ENCODE results near the gene DCDC2C. TPM values are rescaled to one million over a fixed set of nuclear protein-coding genes. Genes with fewer than 3 reads are reported as not detected.

The DCDC2C gene
- total RNA-seq, 4 donors from 2014 or later: not detected

- DNase-seq: no peak
- H3K4me3 ChIP-seq: no peak overlapping the region
- no peak for TF ChIP-seq CTCF (IDR thresholded peaks at IDR 0.05)
- no peaks in the 10 kb centered on the region for H3K36me3 ChIP-seq
- no peak overlapping the region for H3K27ac ChIP-seq
- H3K9me3 ChIP-seq: no peaks in the 10 kb centered on the region
- no peaks in the 10 kb centered on the region for H3K27me3 ChIP-seq
- no peaks in the 10 kb centered on the region for H3K4me1 ChIP-seq
These were observed 167.6 kb downstream of the DCDC2C start for GRCh38 chr2:3871002-3871401.

GRCh38 chr2:3872451-3872850 is 169.1 kb downstream of the DCDC2C start:
- no peak overlapping the region for H3K4me3 ChIP-seq
- H3K4me1 ChIP-seq: no peaks in the 10 kb centered on the region
- H3K27me3 ChIP-seq: no peaks in the 10 kb centered on the region
- no peak overlapping the region for H3K27ac ChIP-seq
- no peak for DNase-seq
- no peaks in the 10 kb centered on the region for H3K36me3 ChIP-seq
- H3K9me3 ChIP-seq: no peaks in the 10 kb centered on the region
- no peak for TF ChIP-seq POLR2A (IDR thresholded peaks at IDR 0.05)

DNA sequence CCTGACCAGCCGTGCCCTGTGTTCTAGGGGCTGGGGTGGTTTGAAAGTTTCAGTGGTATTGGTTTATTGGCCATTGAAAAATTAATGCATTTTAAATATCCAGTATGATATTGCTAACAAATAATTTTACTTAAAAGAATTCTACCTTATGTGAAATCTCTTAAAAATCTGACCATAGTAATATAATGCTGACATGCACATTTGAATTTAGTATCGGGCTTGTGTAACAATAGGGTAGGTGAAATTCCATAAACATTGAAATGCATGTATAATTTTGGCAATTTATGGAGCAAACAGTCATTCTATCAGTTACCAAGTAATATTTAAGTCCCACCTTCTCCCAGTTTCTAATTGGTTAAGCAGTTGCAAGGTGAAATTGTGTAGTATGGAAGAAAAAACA is 170.5 kb downstream of the DCDC2C start:
- Histone ChIP-seq H3K27ac (no peak overlapping the region), H3K9me3 (no peaks in the 10 kb centered on the region), H3K27me3 (no peaks in the 10 kb centered on the region), H3K36me3 (no peaks in the 10 kb centered on the region), H3K4me3 (no peak overlapping the region), H3K4me1 (no peaks in the 10 kb centered on the region)
- DNase-seq: no peak
- no peak for TF ChIP-seq POLR2A (IDR thresholded peaks at IDR 0.05)
- no peak for TF ChIP-seq CTCF (IDR thresholded peaks at IDR 0.05)

DNA sequence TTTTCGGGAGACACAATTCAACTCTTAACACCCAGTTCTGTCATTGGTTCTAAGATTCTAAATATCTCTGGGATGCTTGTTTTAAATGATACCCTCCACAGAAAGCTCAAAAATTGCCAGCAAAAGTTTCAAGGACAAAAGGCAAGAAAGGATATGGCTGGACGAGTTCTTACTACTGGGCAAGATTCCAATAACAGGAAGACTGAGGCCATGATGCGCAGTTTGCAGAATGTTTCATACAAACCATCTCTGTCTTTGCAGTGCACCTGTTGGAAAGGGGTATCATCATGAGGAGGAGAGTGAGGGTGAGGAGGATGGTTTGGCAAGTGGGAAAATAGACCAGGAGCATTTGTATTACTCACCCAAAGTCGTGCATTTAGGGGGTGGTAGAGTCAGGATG is 172.8 kb downstream of the DCDC2C start:
- no peak for DNase-seq
- Histone ChIP-seq H3K36me3 (no peaks in the 10 kb centered on the region), H3K27me3 (no peaks in the 10 kb centered on the region), H3K9me3 (no peaks in the 10 kb centered on the region), H3K4me3 (no peak overlapping the region), H3K4me1 (no peaks in the 10 kb centered on the region), H3K27ac (no peak overlapping the region)
- TF ChIP-seq CTCF (IDR thresholded peaks at IDR 0.05) (no peak), POLR2A (IDR thresholded peaks at IDR 0.05) (no peak)

GRCh38 chr2:3876685-3877084 is 173.3 kb downstream of the DCDC2C start:
- Histone ChIP-seq H3K36me3 (no peaks in the 10 kb centered on the region), H3K4me1 (no peaks in the 10 kb centered on the region), H3K27me3 (no peaks in the 10 kb centered on the region), H3K9me3 (no peaks in the 10 kb centered on the region), H3K27ac (no peak overlapping the region), H3K4me3 (no peak overlapping the region)
- DNase-seq: no peak
- TF ChIP-seq CTCF (IDR thresholded peaks at IDR 0.05) (no peak), POLR2A (IDR thresholded peaks at IDR 0.05) (no peak)

GRCh38 chr2:3885629-3886628 is 182.6 kb downstream of the DCDC2C start:
- Histone ChIP-seq H3K27ac (no peak overlapping the region), H3K4me3 (no peak overlapping the region), H3K27me3 (no peaks in the 10 kb centered on the region), H3K9me3 (no peaks in the 10 kb centered on the region), H3K36me3 (no peaks in the 10 kb centered on the region), H3K4me1 (no peaks in the 10 kb centered on the region)
- TF ChIP-seq POLR2A (IDR thresholded peaks at IDR 0.05) (no peak), CTCF (IDR thresholded peaks at IDR 0.05) (no peak)
- DNase-seq: no peak
